ENCODE results near the gene HK2.

The HK2 gene

GRCh38 chr2:74942263-74942662 is 108.3 kb downstream of the HK2 start:
- no peak for DNase-seq

Measured in activated CD4-positive, CD25-positive, alpha-beta regulatory T cell treated with anti-CD3 and anti-CD28 coated beads, Interleukin-2, amount 50 U/mL, for 72 hours (primary cell).